Activated naive CD4-positive, alpha-beta T cell treated with anti-CD3 and anti-CD28 coated beads, Interleukin-2, amount 50 U/mL, for 24 hours (primary cell): ENCODE results near the gene C5orf15.

Experiments
- H3K27ac Mint-ChIP-seq: one replicate; pipeline ENCODE4 v1.8.0; 2021; ENCODE audit warnings: mild to moderate bottlenecking, mixed read lengths
- H3K27me3 Mint-ChIP-seq: one replicate; pipeline ENCODE4 v1.8.0; 2021; ENCODE audit warnings: mixed read lengths
- H3K36me3 Mint-ChIP-seq: one replicate; pipeline ENCODE4 v1.8.0; 2021; ENCODE audit warnings: mixed read lengths
- H3K4me1 Mint-ChIP-seq: one replicate; pipeline ENCODE4 v1.8.0; 2021; ENCODE audit warnings: mixed read lengths
- H3K4me3 Mint-ChIP-seq: one replicate; pipeline ENCODE4 v1.8.0; 2021; ENCODE audit warnings: mild to moderate bottlenecking, mixed read lengths
- H3K9me3 Mint-ChIP-seq: one replicate; pipeline ENCODE4 v1.8.0; 2021; ENCODE audit warnings: mixed read lengths

C5orf15 gene

GRCh38 chr5:133968204-133968980, at the start of gene C5orf15:
C5orf15 (minus strand) TSS chr5:133968625; CDS start chr5:133968584, 41 bp downstream.
- Mint-ChIP-seq H3K36me3 (peaks cover 9% of the 10 kb centered on the region), H3K27ac (peak within 1 kb of the TSS; percentile 97), H3K4me1 (peaks cover 50% of the 10 kb centered on the region), H3K27me3 (no peaks in the 10 kb centered on the region), H3K9me3 (no peaks in the 10 kb centered on the region), H3K4me3 (peak within 1 kb of the TSS; percentile 98)

GRCh38 chr5:134008266-134008749, 39.9 kb upstream of the C5orf15 start:
- Mint-ChIP-seq H3K36me3 (peaks cover 2% of the 10 kb centered on the region), H3K4me1 (peaks cover 11% of the 10 kb centered on the region), H3K27me3 (no peaks in the 10 kb centered on the region), H3K4me3 (no peak overlapping the region), H3K27ac (no peak overlapping the region), H3K9me3 (no peaks in the 10 kb centered on the region)

GRCh38 chr5:134007581-134008265, 39.3 kb upstream of the C5orf15 start:
- H3K27me3 Mint-ChIP-seq, result no peaks in the 10 kb centered on the region
- peaks cover 3% of the 10 kb centered on the region for H3K36me3 Mint-ChIP-seq
- no peaks in the 10 kb centered on the region for H3K9me3 Mint-ChIP-seq
- no peak overlapping the region for H3K4me3 Mint-ChIP-seq
- H3K27ac Mint-ChIP-seq, result no peak overlapping the region
- H3K4me1 Mint-ChIP-seq, result peaks cover 16% of the 10 kb centered on the region

GRCh38 chr5:134006115-134006514, 37.7 kb upstream of the C5orf15 start:
- Mint-ChIP-seq H3K9me3 (no peaks in the 10 kb centered on the region), H3K4me3 (peak overlapping the region; percentile 90), H3K36me3 (peaks cover 8% of the 10 kb centered on the region), H3K27ac (peak overlapping the region; percentile 70), H3K4me1 (peaks cover 30% of the 10 kb centered on the region), H3K27me3 (no peaks in the 10 kb centered on the region)

- H3K27ac Mint-ChIP-seq, result peak overlapping the region; percentile 93
- H3K4me3 Mint-ChIP-seq, result peak overlapping the region; percentile 90
- H3K9me3 Mint-ChIP-seq, result no peaks in the 10 kb centered on the region
- H3K36me3 Mint-ChIP-seq, result peaks cover 8% of the 10 kb centered on the region
- peaks cover 35% of the 10 kb centered on the region for H3K4me1 Mint-ChIP-seq
- H3K27me3 Mint-ChIP-seq, result no peaks in the 10 kb centered on the region
Observed at GRCh38 chr5:134005417-134006061, 37.1 kb upstream of the C5orf15 start.

GRCh38 chr5:134004626-134005416, 36.4 kb upstream of the C5orf15 start, which contains the start of gene VDAC1:
VDAC1 (minus strand) TSS chr5:134004975; CDS start chr5:133993012, 11,963 bp downstream.
- H3K27me3 Mint-ChIP-seq, result no peaks in the 10 kb centered on the region
- H3K4me1 Mint-ChIP-seq, result peaks cover 42% of the 10 kb centered on the region
- no peaks in the 10 kb centered on the region for H3K9me3 Mint-ChIP-seq
- H3K36me3 Mint-ChIP-seq, result peaks cover 8% of the 10 kb centered on the region
- peak within 1 kb of the TSS; percentile 99 for H3K27ac Mint-ChIP-seq
- H3K4me3 Mint-ChIP-seq, result peak within 1 kb of the TSS; percentile 97

GRCh38 chr5:134003817-134004625, 35.6 kb upstream of the C5orf15 start:
- Mint-ChIP-seq H3K9me3 (no peaks in the 10 kb centered on the region), H3K4me3 (peak overlapping the region; percentile 97), H3K4me1 (peaks cover 50% of the 10 kb centered on the region), H3K36me3 (peaks cover 11% of the 10 kb centered on the region), H3K27me3 (no peaks in the 10 kb centered on the region), H3K27ac (peak overlapping the region; percentile 99)

- Mint-ChIP-seq H3K27ac (peak overlapping the region; percentile 99), H3K36me3 (peaks cover 11% of the 10 kb centered on the region), H3K27me3 (no peaks in the 10 kb centered on the region), H3K9me3 (no peaks in the 10 kb centered on the region), H3K4me1 (peaks cover 55% of the 10 kb centered on the region), H3K4me3 (peak overlapping the region; percentile 97)
Observed at GRCh38 chr5:134003064-134003816, 34.8 kb upstream of the C5orf15 start.

GRCh38 chr5:134001938-134002731, 33.7 kb upstream of the C5orf15 start:
- Mint-ChIP-seq H3K27me3 (no peaks in the 10 kb centered on the region), H3K4me1 (peaks cover 61% of the 10 kb centered on the region), H3K36me3 (peaks cover 11% of the 10 kb centered on the region), H3K4me3 (peak overlapping the region; percentile 97), H3K9me3 (no peaks in the 10 kb centered on the region), H3K27ac (peak overlapping the region; percentile 84)

- no peak overlapping the region for H3K27ac Mint-ChIP-seq
- H3K4me3 Mint-ChIP-seq, result peak overlapping the region; percentile 33
- H3K27me3 Mint-ChIP-seq, result no peaks in the 10 kb centered on the region
- H3K9me3 Mint-ChIP-seq, result no peaks in the 10 kb centered on the region
- H3K36me3 Mint-ChIP-seq, result peaks cover 11% of the 10 kb centered on the region
- H3K4me1 Mint-ChIP-seq, result peaks cover 69% of the 10 kb centered on the region
Observed at GRCh38 chr5:134000696-134001453, 32.5 kb upstream of the C5orf15 start.

GRCh38 chr5:134000091-134000511, 31.7 kb upstream of the C5orf15 start:
- no peaks in the 10 kb centered on the region for H3K9me3 Mint-ChIP-seq
- peaks cover 69% of the 10 kb centered on the region for H3K4me1 Mint-ChIP-seq
- H3K36me3 Mint-ChIP-seq, result peaks cover 11% of the 10 kb centered on the region
- peak overlapping the region; percentile 23 for H3K27ac Mint-ChIP-seq
- H3K27me3 Mint-ChIP-seq, result no peaks in the 10 kb centered on the region
- H3K4me3 Mint-ChIP-seq, result peak overlapping the region; percentile 19

- Mint-ChIP-seq H3K4me1 (peaks cover 82% of the 10 kb centered on the region), H3K36me3 (peaks cover 11% of the 10 kb centered on the region), H3K27me3 (no peaks in the 10 kb centered on the region), H3K27ac (no peak overlapping the region), H3K4me3 (no peak overlapping the region), H3K9me3 (no peaks in the 10 kb centered on the region)
Observed at GRCh38 chr5:133998807-133999206, 30.4 kb upstream of the C5orf15 start.
